Measurements from ENCODE around the gene KMT2C.

Gene KMT2C

DNA sequence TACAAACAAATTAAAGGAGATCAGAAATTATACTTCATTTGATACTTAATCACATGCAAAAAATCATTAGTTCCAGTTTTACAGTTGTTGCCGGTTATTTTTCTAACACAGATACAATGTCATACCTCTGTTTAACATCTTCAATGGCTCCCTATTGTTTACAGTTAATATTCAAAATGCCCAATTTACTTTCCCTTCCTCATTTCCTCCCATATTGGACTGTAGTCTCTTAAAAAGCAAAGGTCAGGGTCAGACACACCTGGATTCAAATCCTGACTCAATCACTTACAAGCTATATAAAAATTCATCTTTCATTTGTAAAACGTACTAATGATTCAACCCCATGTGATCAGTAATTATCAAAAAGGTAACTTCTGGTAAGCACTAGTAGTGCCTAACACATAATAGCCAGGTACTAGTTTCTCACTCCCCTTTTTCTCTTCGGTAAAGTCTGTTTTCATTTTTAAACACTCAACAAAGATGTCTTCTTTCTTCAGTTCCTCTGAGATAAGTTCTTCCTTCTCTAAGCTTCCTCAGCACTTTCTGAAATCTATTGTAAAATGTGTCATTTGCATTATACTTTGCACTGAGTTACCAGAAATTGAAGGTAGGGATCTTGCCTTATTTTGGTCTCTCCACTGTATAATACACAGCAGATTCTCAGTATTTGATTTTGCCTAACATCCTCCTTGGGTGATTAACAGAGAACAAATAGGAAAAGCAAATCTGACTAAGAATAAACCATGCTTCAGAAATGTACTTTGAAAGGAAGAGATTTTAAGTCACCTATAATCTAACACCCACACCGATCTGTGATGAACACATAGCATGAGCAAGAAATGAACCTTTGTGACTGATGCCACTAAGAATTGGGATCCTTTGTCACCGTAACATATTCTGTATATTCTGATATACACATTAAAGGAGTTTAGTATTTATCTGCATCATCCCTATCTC lies 16.1 kb downstream of the KMT2C start:
- ATAC-seq: no peak
- TF ChIP-seq, protein P1, sequence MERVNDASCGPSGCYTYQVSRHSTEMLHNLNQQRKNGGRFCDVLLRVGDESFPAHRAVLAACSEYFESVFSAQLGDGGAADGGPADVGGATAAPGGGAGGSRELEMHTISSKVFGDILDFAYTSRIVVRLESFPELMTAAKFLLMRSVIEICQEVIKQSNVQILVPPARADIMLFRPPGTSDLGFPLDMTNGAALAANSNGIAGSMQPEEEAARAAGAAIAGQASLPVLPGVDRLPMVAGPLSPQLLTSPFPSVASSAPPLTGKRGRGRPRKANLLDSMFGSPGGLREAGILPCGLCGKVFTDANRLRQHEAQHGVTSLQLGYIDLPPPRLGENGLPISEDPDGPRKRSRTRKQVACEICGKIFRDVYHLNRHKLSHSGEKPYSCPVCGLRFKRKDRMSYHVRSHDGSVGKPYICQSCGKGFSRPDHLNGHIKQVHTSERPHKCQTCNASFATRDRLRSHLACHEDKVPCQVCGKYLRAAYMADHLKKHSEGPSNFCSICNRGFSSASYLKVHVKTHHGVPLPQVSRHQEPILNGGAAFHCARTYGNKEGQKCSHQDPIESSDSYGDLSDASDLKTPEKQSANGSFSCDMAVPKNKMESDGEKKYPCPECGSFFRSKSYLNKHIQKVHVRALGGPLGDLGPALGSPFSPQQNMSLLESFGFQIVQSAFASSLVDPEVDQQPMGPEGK (CRISPR knock-in tag; IDR thresholded peaks at IDR 0.05; ENCODE audit: borderline replicate concordance): no peak
- TF ChIP-seq TOX (CRISPR knock-in tag; IDR thresholded peaks at IDR 0.05; ENCODE audit: borderline replicate concordance) (no peak), CSDC2 (CRISPR knock-in tag; IDR thresholded peaks at IDR 0.05) (no peak), RARB (CRISPR knock-in tag; IDR thresholded peaks at IDR 0.05) (no peak), ZNF565 (CRISPR knock-in tag; conservative IDR thresholded peaks at IDR 0.05; ENCODE audit: low read depth) (no peak), ESRRG (CRISPR knock-in tag; IDR thresholded peaks at IDR 0.05) (no peak), ARNTL (CRISPR knock-in tag; IDR thresholded peaks at IDR 0.05; ENCODE audit: borderline replicate concordance, low read depth) (no peak), ZNF70 (CRISPR knock-in tag; IDR thresholded peaks at IDR 0.05) (no peak), PPARA (CRISPR knock-in tag; IDR thresholded peaks at IDR 0.05; ENCODE audit: borderline replicate concordance) (no peak), BACH2 (CRISPR knock-in tag; IDR thresholded peaks at IDR 0.05; ENCODE audit: borderline replicate concordance) (no peak), SNAI2 (CRISPR knock-in tag; IDR thresholded peaks at IDR 0.05) (no peak)
- TF ChIP-seq, protein P2, sequence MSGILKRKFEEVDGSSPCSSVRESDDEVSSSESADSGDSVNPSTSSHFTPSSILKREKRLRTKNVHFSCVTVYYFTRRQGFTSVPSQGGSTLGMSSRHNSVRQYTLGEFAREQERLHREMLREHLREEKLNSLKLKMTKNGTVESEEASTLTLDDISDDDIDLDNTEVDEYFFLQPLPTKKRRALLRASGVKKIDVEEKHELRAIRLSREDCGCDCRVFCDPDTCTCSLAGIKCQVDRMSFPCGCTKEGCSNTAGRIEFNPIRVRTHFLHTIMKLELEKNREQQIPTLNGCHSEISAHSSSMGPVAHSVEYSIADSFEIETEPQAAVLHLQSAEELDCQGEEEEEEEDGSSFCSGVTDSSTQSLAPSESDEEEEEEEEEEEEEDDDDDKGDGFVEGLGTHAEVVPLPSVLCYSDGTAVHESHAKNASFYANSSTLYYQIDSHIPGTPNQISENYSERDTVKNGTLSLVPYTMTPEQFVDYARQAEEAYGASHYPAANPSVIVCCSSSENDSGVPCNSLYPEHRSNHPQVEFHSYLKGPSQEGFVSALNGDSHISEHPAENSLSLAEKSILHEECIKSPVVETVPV (CRISPR knock-in tag; IDR thresholded peaks at IDR 0.05): no peak
- TF ChIP-seq, protein P3, sequence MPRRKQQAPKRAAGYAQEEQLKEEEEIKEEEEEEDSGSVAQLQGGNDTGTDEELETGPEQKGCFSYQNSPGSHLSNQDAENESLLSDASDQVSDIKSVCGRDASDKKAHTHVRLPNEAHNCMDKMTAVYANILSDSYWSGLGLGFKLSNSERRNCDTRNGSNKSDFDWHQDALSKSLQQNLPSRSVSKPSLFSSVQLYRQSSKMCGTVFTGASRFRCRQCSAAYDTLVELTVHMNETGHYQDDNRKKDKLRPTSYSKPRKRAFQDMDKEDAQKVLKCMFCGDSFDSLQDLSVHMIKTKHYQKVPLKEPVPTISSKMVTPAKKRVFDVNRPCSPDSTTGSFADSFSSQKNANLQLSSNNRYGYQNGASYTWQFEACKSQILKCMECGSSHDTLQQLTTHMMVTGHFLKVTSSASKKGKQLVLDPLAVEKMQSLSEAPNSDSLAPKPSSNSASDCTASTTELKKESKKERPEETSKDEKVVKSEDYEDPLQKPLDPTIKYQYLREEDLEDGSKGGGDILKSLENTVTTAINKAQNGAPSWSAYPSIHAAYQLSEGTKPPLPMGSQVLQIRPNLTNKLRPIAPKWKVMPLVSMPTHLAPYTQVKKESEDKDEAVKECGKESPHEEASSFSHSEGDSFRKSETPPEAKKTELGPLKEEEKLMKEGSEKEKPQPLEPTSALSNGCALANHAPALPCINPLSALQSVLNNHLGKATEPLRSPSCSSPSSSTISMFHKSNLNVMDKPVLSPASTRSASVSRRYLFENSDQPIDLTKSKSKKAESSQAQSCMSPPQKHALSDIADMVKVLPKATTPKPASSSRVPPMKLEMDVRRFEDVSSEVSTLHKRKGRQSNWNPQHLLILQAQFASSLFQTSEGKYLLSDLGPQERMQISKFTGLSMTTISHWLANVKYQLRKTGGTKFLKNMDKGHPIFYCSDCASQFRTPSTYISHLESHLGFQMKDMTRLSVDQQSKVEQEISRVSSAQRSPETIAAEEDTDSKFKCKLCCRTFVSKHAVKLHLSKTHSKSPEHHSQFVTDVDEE (CRISPR knock-in tag; IDR thresholded peaks at IDR 0.05): no peak

DNA sequence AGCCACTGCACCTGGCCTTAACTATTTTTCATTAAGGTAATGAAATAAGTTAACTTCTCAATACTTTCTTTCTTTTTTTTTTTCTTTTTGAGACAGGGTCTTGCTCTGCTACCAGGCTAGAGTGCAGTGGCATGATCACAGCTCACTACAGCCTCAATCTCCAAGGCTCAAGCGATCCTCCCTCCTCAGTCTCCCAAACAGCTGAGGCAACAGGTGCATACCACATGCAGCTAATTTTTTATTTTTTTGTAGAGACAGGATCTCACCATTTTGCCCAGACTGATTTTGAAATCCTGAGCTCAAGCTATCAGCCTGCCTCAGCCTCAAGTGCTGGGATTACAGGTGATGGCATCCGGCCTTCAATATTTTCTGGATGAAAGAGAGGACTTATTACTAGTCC lies 21.0 kb downstream of the KMT2C start:
- ATAC-seq: no peak
- TF ChIP-seq RARB (CRISPR knock-in tag; IDR thresholded peaks at IDR 0.05) (no peak), BACH2 (CRISPR knock-in tag; IDR thresholded peaks at IDR 0.05; ENCODE audit: borderline replicate concordance) (no peak), ZC3H10 (CRISPR knock-in tag; IDR thresholded peaks at IDR 0.05) (no peak), ZNF70 (CRISPR knock-in tag; IDR thresholded peaks at IDR 0.05) (no peak), OSR1 (CRISPR knock-in tag; IDR thresholded peaks at IDR 0.05) (no peak), ARNTL (CRISPR knock-in tag; IDR thresholded peaks at IDR 0.05; ENCODE audit: borderline replicate concordance, low read depth) (no peak), ZNF565 (CRISPR knock-in tag; conservative IDR thresholded peaks at IDR 0.05; ENCODE audit: low read depth) (no peak), SNAI2 (CRISPR knock-in tag; IDR thresholded peaks at IDR 0.05) (no peak), ZFP30 (CRISPR knock-in tag; IDR thresholded peaks at IDR 0.05) (no peak), CSDC2 (CRISPR knock-in tag; IDR thresholded peaks at IDR 0.05) (no peak), ZNF8 (CRISPR knock-in tag; IDR thresholded peaks at IDR 0.05) (no peak)
- TF ChIP-seq, protein P3 (CRISPR knock-in tag; IDR thresholded peaks at IDR 0.05): no peak
- TF ChIP-seq, protein P2 (CRISPR knock-in tag; IDR thresholded peaks at IDR 0.05): no peak
- TF ChIP-seq, protein P1 (CRISPR knock-in tag; IDR thresholded peaks at IDR 0.05; ENCODE audit: borderline replicate concordance): no peak
